HUES48 (cell line): ENCODE measurements around the gene TIAM1.

Experiments
- H3K27ac ChIP-seq: one replicate; pipeline ENCODE4 v1.7.0; 2013; ENCODE audit warnings: low read depth, low read length, inconsistent platforms
- H3K27me3 ChIP-seq: 2 replicates; pipeline ENCODE4 v1.6.1; 2013; ENCODE audit warnings: mild to moderate bottlenecking, low read length; ENCODE audit not compliant: control insufficient read depth, insufficient read depth
- H3K36me3 ChIP-seq: 2 replicates; pipeline ENCODE4 v1.6.1; 2013; ENCODE audit warnings: low read length; ENCODE audit not compliant: control insufficient read depth, insufficient read depth
- H3K4me1 ChIP-seq: 2 replicates; pipeline ENCODE4 v1.6.1; 2013; ENCODE audit warnings: mild to moderate bottlenecking, low read length; ENCODE audit not compliant: control insufficient read depth, insufficient read depth
- H3K4me3 ChIP-seq: 2 replicates; pipeline ENCODE4 v1.5.1; 2013; ENCODE audit warnings: mild to moderate bottlenecking, low read depth, low read length
- H3K9ac ChIP-seq: 2 replicates; pipeline ENCODE4 v1.6.1; 2013; ENCODE audit warnings: mild to moderate bottlenecking, low read depth, low read length, moderate library complexity
- H3K9me3 ChIP-seq: 2 replicates; pipeline ENCODE4 v1.6.1; 2013; ENCODE audit warnings: low read length; ENCODE audit not compliant: control insufficient read depth, insufficient read depth

Gene TIAM1

DNA sequence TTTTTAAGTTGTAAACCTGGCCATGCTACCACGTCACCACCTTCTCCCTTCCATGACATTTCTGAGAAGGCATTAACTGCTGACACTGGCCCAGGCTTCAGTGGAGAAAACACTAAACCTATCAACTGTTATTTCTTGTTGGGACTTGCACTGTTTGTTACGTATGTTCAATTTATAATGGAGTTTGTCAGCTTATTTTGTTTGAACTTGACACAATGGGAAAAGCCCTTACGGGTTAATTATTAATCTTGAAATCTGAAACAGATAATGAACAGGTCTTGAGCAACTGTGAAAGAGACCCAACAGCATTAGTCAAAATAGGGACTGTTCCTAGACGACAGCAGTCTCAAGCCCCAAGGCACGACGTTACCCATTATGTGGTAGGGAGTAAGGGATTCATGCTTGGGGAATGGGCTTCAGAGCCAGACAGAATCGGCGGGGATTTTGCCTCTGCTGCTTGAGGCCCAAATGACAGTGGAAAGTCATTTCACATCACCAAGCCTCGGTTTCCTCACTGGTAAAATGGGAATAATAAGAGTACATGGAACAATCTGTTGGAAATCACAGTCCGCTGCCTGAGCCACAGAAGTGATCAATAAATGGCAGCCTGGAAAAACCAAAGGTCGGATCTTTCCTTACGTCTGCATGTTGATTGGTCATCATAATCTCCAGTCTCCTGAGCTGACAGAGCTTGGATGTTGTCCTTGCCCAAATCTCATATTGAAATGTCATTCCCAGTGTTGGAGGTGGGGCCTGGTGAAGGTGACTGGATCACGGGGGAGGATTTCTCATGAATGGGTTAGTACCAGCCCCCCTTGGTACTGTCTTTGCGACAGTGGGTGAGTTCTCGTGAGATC lies 44.5 kb downstream of the TIAM1 start:
- H3K27ac ChIP-seq, result no peak overlapping the region
- no peaks in the 10 kb centered on the region for H3K36me3 ChIP-seq
- H3K4me1 ChIP-seq, result peaks cover 8% of the 10 kb centered on the region; the same call in 1 of the 2 replicates
- no peaks in the 10 kb centered on the region for H3K27me3 ChIP-seq
- no peak overlapping the region for H3K9ac ChIP-seq
- no peak overlapping the region for H3K4me3 ChIP-seq
- H3K9me3 ChIP-seq, result no peaks in the 10 kb centered on the region

GRCh38 chr21:31298618-31299269 lies 45.3 kb downstream of the TIAM1 start:
- Histone ChIP-seq H3K4me1 (peaks cover 15% of the 10 kb centered on the region), H3K4me3 (no peak overlapping the region), H3K9ac (no peak overlapping the region), H3K9me3 (no peaks in the 10 kb centered on the region), H3K36me3 (no peaks in the 10 kb centered on the region), H3K27me3 (no peaks in the 10 kb centered on the region), H3K27ac (no peak overlapping the region)

- H3K36me3 ChIP-seq, result no peaks in the 10 kb centered on the region
- no peak overlapping the region for H3K4me3 ChIP-seq
- H3K9me3 ChIP-seq, result no peaks in the 10 kb centered on the region
- peaks cover 9% of the 10 kb centered on the region for H3K4me1 ChIP-seq
- H3K9ac ChIP-seq, result no peak overlapping the region
- H3K27ac ChIP-seq, result no peak overlapping the region
- H3K27me3 ChIP-seq, result no peaks in the 10 kb centered on the region
These were observed 46.3 kb downstream of the TIAM1 start for GRCh38 chr21:31297806-31298205.

DNA sequence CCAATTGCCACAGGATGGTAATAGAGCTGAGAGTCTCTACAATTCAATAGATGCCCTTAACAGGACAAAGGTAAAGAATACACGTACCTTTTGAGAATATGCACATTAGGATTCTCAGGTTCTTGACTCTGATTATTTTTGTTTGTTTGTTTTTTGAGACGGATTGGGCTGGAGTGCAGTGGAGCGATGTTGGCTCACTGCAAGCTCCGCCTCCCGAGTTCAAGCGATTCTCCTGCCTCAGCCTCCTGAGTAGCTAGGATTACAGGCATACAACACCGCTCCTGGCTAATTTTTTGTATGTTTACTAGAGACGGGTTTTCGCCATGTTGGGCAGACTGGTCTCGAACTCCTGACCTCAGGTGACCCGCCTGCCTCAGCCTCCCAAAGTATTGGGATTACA lies 48.4 kb downstream of the TIAM1 start:
- Histone ChIP-seq H3K4me1 (peaks cover 10% of the 10 kb centered on the region), H3K9ac (no peak overlapping the region), H3K27me3 (no peaks in the 10 kb centered on the region), H3K36me3 (no peaks in the 10 kb centered on the region), H3K4me3 (no peak overlapping the region), H3K27ac (no peak overlapping the region), H3K9me3 (no peaks in the 10 kb centered on the region)

- no peak overlapping the region for H3K4me3 ChIP-seq
- H3K27me3 ChIP-seq, result no peaks in the 10 kb centered on the region
- no peak overlapping the region for H3K9ac ChIP-seq
- no peaks in the 10 kb centered on the region for H3K36me3 ChIP-seq
- H3K4me1 ChIP-seq, result peaks cover 10% of the 10 kb centered on the region
- H3K27ac ChIP-seq, result no peak overlapping the region
- H3K9me3 ChIP-seq, result no peaks in the 10 kb centered on the region
These were observed 49.4 kb downstream of the TIAM1 start for GRCh38 chr21:31294691-31295090.

- Histone ChIP-seq H3K4me1 (peaks cover 10% of the 10 kb centered on the region), H3K36me3 (no peaks in the 10 kb centered on the region), H3K9ac (no peak overlapping the region), H3K4me3 (no peak overlapping the region), H3K27ac (peak overlapping the region; percentile 60), H3K9me3 (no peaks in the 10 kb centered on the region), H3K27me3 (no peaks in the 10 kb centered on the region)
These were observed 50.1 kb downstream of the TIAM1 start for GRCh38 chr21:31293986-31294385.

GRCh38 chr21:31290765-31291164 lies 53.3 kb downstream of the TIAM1 start:
- Histone ChIP-seq H3K27ac (no peak overlapping the region), H3K36me3 (no peaks in the 10 kb centered on the region), H3K4me3 (no peak overlapping the region), H3K4me1 (peaks cover 10% of the 10 kb centered on the region), H3K27me3 (no peaks in the 10 kb centered on the region), H3K9ac (no peak overlapping the region), H3K9me3 (0 out of 2 replicates have a peak, but pooled peaks cover 6% of the 10 kb centered on the region)

GRCh38 chr21:31289702-31290101 lies 54.4 kb downstream of the TIAM1 start:
- H3K9me3 ChIP-seq, result 0 out of 2 replicates have a peak, but pooled peaks cover 6% of the 10 kb centered on the region
- no peak overlapping the region for H3K4me3 ChIP-seq
- H3K36me3 ChIP-seq, result no peaks in the 10 kb centered on the region
- H3K9ac ChIP-seq, result no peak overlapping the region
- peaks cover 10% of the 10 kb centered on the region for H3K4me1 ChIP-seq
- H3K27ac ChIP-seq, result no peak overlapping the region
- no peaks in the 10 kb centered on the region for H3K27me3 ChIP-seq

DNA sequence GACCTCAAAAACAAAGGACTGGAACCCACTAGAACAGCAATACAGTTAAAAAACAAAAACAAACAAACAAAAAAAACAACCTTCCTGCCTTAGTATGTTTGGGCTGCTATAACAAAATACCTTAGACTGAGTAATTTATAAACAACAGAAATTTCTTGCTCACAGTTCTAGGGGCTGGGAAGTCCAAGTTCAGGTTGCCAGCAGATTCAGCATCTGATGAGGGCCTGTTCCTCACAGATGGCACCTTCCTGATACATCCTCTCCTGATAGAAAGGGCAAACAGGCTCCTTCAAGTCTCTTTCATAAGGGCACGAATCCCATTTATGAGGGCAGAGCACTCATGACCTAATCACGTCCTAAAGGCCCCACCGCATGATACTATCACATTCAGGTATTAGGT lies 55.9 kb downstream of the TIAM1 start:
- H3K4me3 ChIP-seq, result no peak overlapping the region
- H3K27me3 ChIP-seq, result no peaks in the 10 kb centered on the region
- no peak overlapping the region for H3K9ac ChIP-seq
- 0 out of 2 replicates have a peak, but pooled peaks cover 6% of the 10 kb centered on the region for H3K9me3 ChIP-seq
- no peak overlapping the region for H3K27ac ChIP-seq
- peaks cover 13% of the 10 kb centered on the region for H3K4me1 ChIP-seq
- no peaks in the 10 kb centered on the region for H3K36me3 ChIP-seq

- Histone ChIP-seq H3K4me3 (no peak overlapping the region), H3K36me3 (no peaks in the 10 kb centered on the region), H3K27ac (no peak overlapping the region), H3K9ac (no peak overlapping the region), H3K27me3 (no peaks in the 10 kb centered on the region), H3K9me3 (0 out of 2 replicates have a peak, but pooled peaks cover 6% of the 10 kb centered on the region), H3K4me1 (peaks cover 13% of the 10 kb centered on the region)
These were observed 56.9 kb downstream of the TIAM1 start for GRCh38 chr21:31287201-31287600.

- Histone ChIP-seq H3K36me3 (no peaks in the 10 kb centered on the region), H3K27me3 (no peaks in the 10 kb centered on the region), H3K4me3 (no peak overlapping the region), H3K9ac (no peak overlapping the region), H3K4me1 (peaks cover 9% of the 10 kb centered on the region), H3K27ac (no peak overlapping the region), H3K9me3 (0 out of 2 replicates have a peak, but pooled peaks cover 6% of the 10 kb centered on the region)
These were observed 57.4 kb downstream of the TIAM1 start for GRCh38 chr21:31286621-31287020.
